NCI-H2196 (cell line): ENCODE data around the gene FOXP1.

Experiments used
- DNase-seq: peaks from one replicate; lab custom pipeline; 2025; ENCODE audit not compliant: unreplicated experiment; lab: John Stamatoyannopoulos, UW

Gene FOXP1

GRCh38 chr3:71384837-71385716 lies 198.5 kb downstream of the FOXP1 start:
- DNase-seq, result no peak

- no peak for DNase-seq
Observed at GRCh38 chr3:71384388-71384787, 199.1 kb downstream of the FOXP1 start.

GRCh38 chr3:71380096-71380495 lies 203.4 kb downstream of the FOXP1 start:
- no peak for DNase-seq

- DNase-seq, result no peak
Observed at GRCh38 chr3:71378509-71378908, 205.0 kb downstream of the FOXP1 start.

- DNase-seq, result no peak
Observed at GRCh38 chr3:71376911-71377310, 206.6 kb downstream of the FOXP1 start.

- no peak for DNase-seq
Observed at GRCh38 chr3:71376503-71376902, 207.0 kb downstream of the FOXP1 start.

- DNase-seq, result no peak
Observed at GRCh38 chr3:71374582-71374981, 208.9 kb downstream of the FOXP1 start.

GRCh38 chr3:71372911-71373637 lies 210.5 kb downstream of the FOXP1 start:
- no peak for DNase-seq

- no peak for DNase-seq
Observed at GRCh38 chr3:71372241-71372768, 211.2 kb downstream of the FOXP1 start.

GRCh38 chr3:71371282-71371681 lies 212.2 kb downstream of the FOXP1 start:
- no peak for DNase-seq

GRCh38 chr3:71370467-71370866 lies 213.1 kb downstream of the FOXP1 start:
- no peak for DNase-seq

- no peak for DNase-seq
Observed at GRCh38 chr3:71369701-71370391, 213.7 kb downstream of the FOXP1 start.

- DNase-seq, result no peak
Observed at GRCh38 chr3:71366988-71367604, 216.4 kb downstream of the FOXP1 start.

- DNase-seq, result no peak
Observed at GRCh38 chr3:71361334-71361890, 222.1 kb downstream of the FOXP1 start.

GRCh38 chr3:71360764-71361163 lies 222.8 kb downstream of the FOXP1 start:
- DNase-seq, result no peak

GRCh38 chr3:71360180-71360579 lies 223.3 kb downstream of the FOXP1 start:
- no peak for DNase-seq

GRCh38 chr3:71358243-71358642 lies 225.3 kb downstream of the FOXP1 start:
- DNase-seq, result no peak

GRCh38 chr3:71356265-71356664 lies 227.3 kb downstream of the FOXP1 start:
- no peak for DNase-seq

GRCh38 chr3:71355862-71356261 lies 227.7 kb downstream of the FOXP1 start:
- no peak for DNase-seq

- no peak for DNase-seq
Observed at GRCh38 chr3:71355037-71355436, 228.5 kb downstream of the FOXP1 start.
